Natural killer cell (primary cell): ENCODE measurements around the gene XPNPEP2. TPM values are rescaled to one million over a fixed set of nuclear protein-coding genes. Genes with fewer than 3 reads are reported as not detected.

ENCODE experiments used
- ATAC-seq, 3 donors: fragments of 150-1000 bp in 2 of 3; fragments of 200-7000 bp in 1 of 3; cut with Tn5 transposase; 1 replicate in 1 of 3; 2 replicates in 2 of 3; pipeline ENCODE4 v1.10.0; 2021; ENCODE audit warnings: mild to moderate bottlenecking in 2 of 3, moderate library complexity in 2 of 3
- DNase-seq, 2 donors: peaks; one replicate each; pipeline versions ENCODE4 v3.0.0 to v3.0.0-alpha.2; 2013 to 2021; ENCODE audit warnings: mixed read lengths in 1 of 2
- H3K27ac ChIP-seq: one replicate; pipeline ENCODE4 v1.5.1; 2013; ENCODE audit warnings: mild to moderate bottlenecking, low read length
- H3K27me3 ChIP-seq: one replicate; pipeline ENCODE4 v1.6.1; 2013; ENCODE audit warnings: low read length; ENCODE audit not compliant: control insufficient read depth, insufficient read depth
- H3K36me3 ChIP-seq: one replicate; pipeline ENCODE4 v1.6.1; 2013; ENCODE audit warnings: low read length; ENCODE audit not compliant: control insufficient read depth, insufficient read depth
- H3K4me1 ChIP-seq: one replicate; pipeline ENCODE4 v1.6.1; 2013; ENCODE audit warnings: low read length; ENCODE audit not compliant: control insufficient read depth, insufficient read depth
- H3K4me3 ChIP-seq: one replicate; pipeline ENCODE4 v1.5.1; 2013; ENCODE audit warnings: low read length
- H3K9me3 ChIP-seq: one replicate; pipeline ENCODE4 v1.6.1; 2013; ENCODE audit warnings: low read length; ENCODE audit not compliant: control insufficient read depth, insufficient read depth
- H3K27ac Mint-ChIP-seq, 2 donors: one replicate each; pipeline ENCODE4 v1.8.0; 2022; ENCODE audit warnings: mild to moderate bottlenecking in 2 of 2, mixed read lengths in 2 of 2, moderate library complexity in 1 of 2
- H3K27me3 Mint-ChIP-seq, 2 donors: one replicate each; pipeline ENCODE4 v1.8.0; 2022; ENCODE audit warnings: low read depth in 2 of 2, mixed read lengths in 2 of 2
- H3K36me3 Mint-ChIP-seq: one replicate; pipeline ENCODE4 v1.8.0; 2022; ENCODE audit warnings: mixed read lengths
- H3K4me1 Mint-ChIP-seq, 2 donors: one replicate each; pipeline ENCODE4 v1.8.0; 2022; ENCODE audit warnings: mixed read lengths in 2 of 2
- H3K4me3 Mint-ChIP-seq: one replicate; pipeline ENCODE4 v1.8.0; 2022; ENCODE audit warnings: mild to moderate bottlenecking, moderate library complexity, mixed read lengths
- H3K9me3 Mint-ChIP-seq, 2 donors: one replicate each; pipeline ENCODE4 v1.8.0; 2022; ENCODE audit warnings: mixed read lengths in 2 of 2
- WGBS: methylation state at CpG from one replicate; pipeline ENCODE4 v1.1.7; 2013; ENCODE audit warnings: missing lambda C conversion rate; ENCODE audit not compliant: insufficient coverage; 5-methylcytosine and 5-hydroxymethylcytosine counted together
- intact Hi-C: fragments of 100-400 bp; cut with micrococcal nuclease; formaldehyde crosslinking; loops from one replicate; pipeline ENCODE4 v1.14.2; 2022
- total RNA-seq, 4 donors: library from RNA; stranded (reverse); fragments of 120-200 nt in 1 of 4; gene quantifications; one replicate each; pipeline versions ENCODE4 v1.2.3 to v1.2.4, GENCODE V29; 2013 to 2022
- TF ChIP-seq, protein P1 (sequence below): fragments of 200-600 bp; IDR thresholded peaks from one replicate; pipeline ENCODE4 v1.8.0; 2022; ENCODE audit warnings: antibody characterized with exemption

The XPNPEP2 gene
- total RNA-seq, 3 donors from 2014 or later (not counting 1 experiment from before 2014, with no cell fraction given) = 0.96 to 2.6 (median 1.6) TPM

DNA sequence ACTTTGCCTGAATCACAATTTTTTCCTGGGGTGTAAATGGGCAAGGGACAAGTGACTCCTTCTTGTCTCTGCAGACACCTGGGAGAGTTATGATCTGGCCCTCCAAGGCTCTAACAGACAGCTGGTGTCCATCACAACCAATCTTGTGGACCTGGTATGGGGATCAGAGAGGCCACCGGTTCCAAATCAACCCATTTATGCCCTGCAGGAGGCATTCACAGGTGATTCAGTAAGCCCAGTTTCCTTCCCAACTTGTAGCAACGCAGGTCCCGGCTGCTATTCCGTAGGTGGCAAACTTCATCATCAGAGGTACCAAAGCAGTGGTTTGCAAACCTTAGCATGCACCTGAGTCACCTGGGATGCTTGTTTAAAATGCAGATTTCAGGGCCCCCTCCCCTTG lies 8.8 kb downstream of the XPNPEP2 start:
- intact Hi-C loops = no loop called here
- Histone ChIP-seq H3K36me3 (no peaks in the 10 kb centered on the region), H3K27ac (no peak overlapping the region), H3K4me1 (peaks cover 41% of the 10 kb centered on the region), H3K4me3 (no peak overlapping the region), H3K27me3 (no peaks in the 10 kb centered on the region), H3K9me3 (no peaks in the 10 kb centered on the region)
- no peak for ATAC-seq
- Mint-ChIP-seq H3K36me3 (no peaks in the 10 kb centered on the region), H3K27me3 (no peaks in the 10 kb centered on the region), H3K4me3 (no peak overlapping the region), H3K9me3 (no peaks in the 10 kb centered on the region), H3K27ac (no peak overlapping the region), H3K4me1 (peaks cover 30 to 48% of the 10 kb centered on the region in 2 donors)
- no peak for DNase-seq
- TF ChIP-seq, protein P1, sequence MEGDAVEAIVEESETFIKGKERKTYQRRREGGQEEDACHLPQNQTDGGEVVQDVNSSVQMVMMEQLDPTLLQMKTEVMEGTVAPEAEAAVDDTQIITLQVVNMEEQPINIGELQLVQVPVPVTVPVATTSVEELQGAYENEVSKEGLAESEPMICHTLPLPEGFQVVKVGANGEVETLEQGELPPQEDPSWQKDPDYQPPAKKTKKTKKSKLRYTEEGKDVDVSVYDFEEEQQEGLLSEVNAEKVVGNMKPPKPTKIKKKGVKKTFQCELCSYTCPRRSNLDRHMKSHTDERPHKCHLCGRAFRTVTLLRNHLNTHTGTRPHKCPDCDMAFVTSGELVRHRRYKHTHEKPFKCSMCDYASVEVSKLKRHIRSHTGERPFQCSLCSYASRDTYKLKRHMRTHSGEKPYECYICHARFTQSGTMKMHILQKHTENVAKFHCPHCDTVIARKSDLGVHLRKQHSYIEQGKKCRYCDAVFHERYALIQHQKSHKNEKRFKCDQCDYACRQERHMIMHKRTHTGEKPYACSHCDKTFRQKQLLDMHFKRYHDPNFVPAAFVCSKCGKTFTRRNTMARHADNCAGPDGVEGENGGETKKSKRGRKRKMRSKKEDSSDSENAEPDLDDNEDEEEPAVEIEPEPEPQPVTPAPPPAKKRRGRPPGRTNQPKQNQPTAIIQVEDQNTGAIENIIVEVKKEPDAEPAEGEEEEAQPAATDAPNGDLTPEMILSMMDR = no peak
- WGBS = 98% methylated on average over 4 of the region's 4 CpGs

DNA sequence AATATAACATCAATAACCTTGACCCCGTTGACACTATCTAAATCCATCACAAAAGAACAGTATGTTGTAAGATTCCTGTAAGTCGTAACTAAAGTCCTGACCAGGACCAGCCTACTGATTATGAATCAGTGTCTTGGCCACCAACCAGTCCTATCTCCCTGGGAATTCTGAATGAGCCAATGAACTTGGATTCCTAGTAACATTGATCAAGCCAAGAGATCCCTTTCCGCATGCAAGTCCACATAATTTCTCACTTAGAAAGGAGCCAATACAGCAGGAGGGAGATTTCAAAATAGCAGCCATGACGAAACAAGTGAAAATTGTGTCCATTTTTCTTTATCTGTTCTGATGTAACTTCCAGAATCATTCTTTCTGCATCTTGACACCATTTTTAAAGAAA lies 9.5 kb downstream of the XPNPEP2 start:
- H3K27ac Mint-ChIP-seq = no peak overlapping the region
- Histone ChIP-seq H3K4me1 (peaks cover 33% of the 10 kb centered on the region), H3K36me3 (no peaks in the 10 kb centered on the region), H3K27ac (no peak overlapping the region), H3K9me3 (no peaks in the 10 kb centered on the region), H3K4me3 (no peak overlapping the region), H3K27me3 (no peaks in the 10 kb centered on the region)
- H3K36me3 Mint-ChIP-seq = no peaks in the 10 kb centered on the region
- peaks cover 29 to 42% of the 10 kb centered on the region in 2 donors for H3K4me1 Mint-ChIP-seq
- H3K27me3 Mint-ChIP-seq = no peaks in the 10 kb centered on the region
- no peaks in the 10 kb centered on the region for H3K9me3 Mint-ChIP-seq
- intact Hi-C loops = no loop called here
- DNase-seq = no peak
- TF ChIP-seq, protein P1 = no peak
- H3K4me3 Mint-ChIP-seq = no peak overlapping the region
- ATAC-seq = no peak
- 90% methylated on average over 3 of the region's 4 CpGs for WGBS

DNA sequence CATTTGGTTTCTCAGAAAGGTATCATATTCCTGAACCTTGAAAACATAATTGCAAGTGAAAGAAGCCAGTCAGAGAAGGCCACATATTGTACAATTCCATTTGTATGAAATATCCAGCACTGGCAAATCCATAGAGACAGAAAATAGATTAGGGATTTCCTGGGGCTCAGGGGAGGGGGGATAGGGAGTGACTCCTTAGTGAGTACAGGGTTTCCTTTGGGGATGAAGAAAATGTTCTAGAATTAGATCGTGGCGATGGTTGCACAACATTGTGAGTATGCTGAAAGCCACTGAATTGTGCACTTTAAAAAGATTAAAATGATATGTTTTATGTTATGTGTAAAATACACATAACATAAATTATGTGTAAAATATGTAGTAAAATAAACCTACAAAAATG lies 10.3 kb downstream of the XPNPEP2 start:
- Histone ChIP-seq H3K4me1 (peaks cover 29% of the 10 kb centered on the region), H3K9me3 (no peaks in the 10 kb centered on the region), H3K36me3 (no peaks in the 10 kb centered on the region), H3K4me3 (no peak overlapping the region), H3K27me3 (no peaks in the 10 kb centered on the region), H3K27ac (no peak overlapping the region)
- intact Hi-C loops = no loop called here
- Mint-ChIP-seq H3K27me3 (no peaks in the 10 kb centered on the region), H3K36me3 (no peaks in the 10 kb centered on the region), H3K27ac (no peak overlapping the region), H3K4me3 (no peak overlapping the region), H3K4me1 (peaks cover 29 to 42% of the 10 kb centered on the region in 2 donors), H3K9me3 (no peaks in the 10 kb centered on the region)
- DNase-seq (no peak), ATAC-seq (no peak)
- 75% methylated on average over 2 of the region's 2 CpGs for WGBS
- TF ChIP-seq, protein P1 = no peak

DNA sequence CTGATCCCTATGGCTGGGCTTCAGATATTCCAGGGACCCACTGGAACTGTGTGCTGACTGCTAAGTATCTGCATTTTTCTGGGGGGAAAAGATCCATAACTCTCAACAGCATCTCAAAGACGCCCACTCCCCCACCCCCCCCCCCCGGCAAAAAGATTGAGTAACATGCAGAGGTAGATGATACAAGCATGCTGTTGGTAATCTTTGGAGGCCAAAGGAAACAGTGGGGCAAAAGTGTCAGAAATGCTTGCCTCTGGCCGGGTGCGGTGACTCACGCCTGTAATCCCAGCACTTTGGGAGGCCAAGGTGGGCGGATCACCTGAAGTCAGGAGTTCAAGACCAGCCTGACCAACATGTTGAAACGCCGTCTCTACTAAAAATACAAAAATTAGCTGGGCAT lies 12.2 kb downstream of the XPNPEP2 start:
- WGBS = 69% methylated on average over 6 of the region's 8 CpGs
- Mint-ChIP-seq H3K27ac (peak overlapping the region in 1 of 2 donors; percentile 48), H3K36me3 (no peaks in the 10 kb centered on the region), H3K9me3 (no peaks in the 10 kb centered on the region), H3K27me3 (no peaks in the 10 kb centered on the region), H3K4me3 (no peak overlapping the region), H3K4me1 (peaks cover 42% of the 10 kb centered on the region in 2 donors)
- Histone ChIP-seq H3K36me3 (no peaks in the 10 kb centered on the region), H3K4me1 (peaks cover 34% of the 10 kb centered on the region), H3K27me3 (no peaks in the 10 kb centered on the region), H3K9me3 (no peaks in the 10 kb centered on the region), H3K27ac (no peak overlapping the region), H3K4me3 (no peak overlapping the region)
- TF ChIP-seq, protein P1 = no peak
- DNase-seq = no peak
- intact Hi-C loops = no loop called here
- peak in 1 of 3 donors; percentile 19 for ATAC-seq
